ENCODE results near the gene SCIN.

DNA sequence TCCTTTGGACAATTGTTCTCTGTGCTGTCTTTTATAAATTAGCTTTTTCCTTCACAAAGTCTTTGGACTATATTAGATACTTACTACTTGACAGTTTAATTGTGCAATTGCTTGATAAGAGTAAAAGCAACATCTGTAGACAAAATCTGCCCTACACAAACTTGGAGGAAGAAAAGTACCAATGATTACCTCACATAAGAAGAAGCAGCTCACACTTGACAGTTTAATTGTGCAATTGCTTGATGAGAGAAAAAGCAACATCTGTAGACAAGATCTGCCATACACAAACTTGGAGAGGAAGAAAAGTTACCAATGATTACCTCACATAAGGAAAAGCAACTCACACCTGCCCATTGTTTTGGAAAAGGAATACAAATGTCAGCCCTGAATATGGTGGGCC lies 17.1 kb upstream of the SCIN start:
- TF ChIP-seq CTCF (IDR thresholded peaks at IDR 0.05) = no peak
- no peak for TF ChIP-seq POLR2A (IDR thresholded peaks at IDR 0.05)
- no peak for TF ChIP-seq EP300 (IDR thresholded peaks at IDR 0.05)

Data from sigmoid colon (tissue), 4 donors.